Activated naive CD4-positive, alpha-beta T cell treated with anti-CD3 and anti-CD28 coated beads, Interleukin-2, amount 50 U/mL, for 24 hours (primary cell): ENCODE results near the gene PATJ.
"Not testable (repeated sequence)": the region's sequence is repeated elsewhere in the genome, so short reads cannot be mapped to it uniquely, and the experiment has no call there.

Source experiments
- H3K27ac Mint-ChIP-seq: one replicate; pipeline ENCODE4 v1.8.0; 2021; ENCODE audit warnings: mild to moderate bottlenecking, mixed read lengths
- H3K27me3 Mint-ChIP-seq: one replicate; pipeline ENCODE4 v1.8.0; 2021; ENCODE audit warnings: mixed read lengths
- H3K36me3 Mint-ChIP-seq: one replicate; pipeline ENCODE4 v1.8.0; 2021; ENCODE audit warnings: mixed read lengths
- H3K4me1 Mint-ChIP-seq: one replicate; pipeline ENCODE4 v1.8.0; 2021; ENCODE audit warnings: mixed read lengths
- H3K4me3 Mint-ChIP-seq: one replicate; pipeline ENCODE4 v1.8.0; 2021; ENCODE audit warnings: mild to moderate bottlenecking, mixed read lengths
- H3K9me3 Mint-ChIP-seq: one replicate; pipeline ENCODE4 v1.8.0; 2021; ENCODE audit warnings: mixed read lengths

Gene PATJ

GRCh38 chr1:61925591-61926298 is 183.5 kb downstream of the PATJ start:
- no peak overlapping the region for H3K27ac Mint-ChIP-seq
- H3K36me3 Mint-ChIP-seq, result peaks cover 20% of the 10 kb centered on the region
- no peak overlapping the region for H3K4me3 Mint-ChIP-seq
- no peaks in the 10 kb centered on the region for H3K9me3 Mint-ChIP-seq
- no peaks in the 10 kb centered on the region for H3K27me3 Mint-ChIP-seq
- no peaks in the 10 kb centered on the region for H3K4me1 Mint-ChIP-seq

- no peaks in the 10 kb centered on the region for H3K27me3 Mint-ChIP-seq
- H3K27ac Mint-ChIP-seq, result no peak overlapping the region
- no peak overlapping the region for H3K4me3 Mint-ChIP-seq
- H3K9me3 Mint-ChIP-seq, result no peaks in the 10 kb centered on the region
- H3K4me1 Mint-ChIP-seq, result no peaks in the 10 kb centered on the region
- H3K36me3 Mint-ChIP-seq, result peaks cover 21% of the 10 kb centered on the region
These were observed 184.3 kb downstream of the PATJ start for GRCh38 chr1:61926597-61926996.

DNA sequence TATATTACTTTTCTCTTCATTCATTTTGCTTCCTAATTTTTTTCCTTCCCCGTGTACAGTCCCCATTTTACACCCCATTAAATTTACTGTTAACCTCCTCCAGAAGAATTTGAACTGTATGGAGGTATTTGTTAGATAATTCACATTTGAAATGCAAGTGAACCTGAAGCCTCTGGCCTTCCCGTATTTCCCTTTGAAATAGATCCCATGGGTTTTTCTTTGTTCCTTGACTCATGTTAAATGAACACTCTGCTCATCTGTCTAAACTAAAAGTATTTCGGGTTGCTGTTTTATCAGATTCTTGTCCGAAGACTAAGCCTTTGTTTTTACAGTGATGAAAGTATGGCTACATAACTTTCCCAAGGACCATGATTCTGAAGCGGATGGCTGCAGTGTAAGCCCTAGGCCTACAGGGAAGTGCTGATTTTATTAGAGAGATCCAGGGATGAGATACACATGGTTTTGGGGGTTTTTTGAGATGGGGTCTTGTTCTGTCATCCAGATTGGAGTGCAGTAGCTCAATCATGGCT is 187.9 kb downstream of the PATJ start:
- H3K27me3 Mint-ChIP-seq, result no peaks in the 10 kb centered on the region
- no peaks in the 10 kb centered on the region for H3K9me3 Mint-ChIP-seq
- no peak overlapping the region for H3K27ac Mint-ChIP-seq
- no peak overlapping the region for H3K4me3 Mint-ChIP-seq
- H3K36me3 Mint-ChIP-seq, result peaks cover 23% of the 10 kb centered on the region
- H3K4me1 Mint-ChIP-seq, result peaks cover 5% of the 10 kb centered on the region

- H3K27me3 Mint-ChIP-seq, result no peaks in the 10 kb centered on the region
- peaks cover 5% of the 10 kb centered on the region for H3K4me1 Mint-ChIP-seq
- H3K36me3 Mint-ChIP-seq, result peaks cover 23% of the 10 kb centered on the region
- no peak overlapping the region for H3K4me3 Mint-ChIP-seq
- H3K9me3 Mint-ChIP-seq, result no peaks in the 10 kb centered on the region
- H3K27ac Mint-ChIP-seq, result no peak overlapping the region
These were observed 189.5 kb downstream of the PATJ start for GRCh38 chr1:61931587-61932279.

DNA sequence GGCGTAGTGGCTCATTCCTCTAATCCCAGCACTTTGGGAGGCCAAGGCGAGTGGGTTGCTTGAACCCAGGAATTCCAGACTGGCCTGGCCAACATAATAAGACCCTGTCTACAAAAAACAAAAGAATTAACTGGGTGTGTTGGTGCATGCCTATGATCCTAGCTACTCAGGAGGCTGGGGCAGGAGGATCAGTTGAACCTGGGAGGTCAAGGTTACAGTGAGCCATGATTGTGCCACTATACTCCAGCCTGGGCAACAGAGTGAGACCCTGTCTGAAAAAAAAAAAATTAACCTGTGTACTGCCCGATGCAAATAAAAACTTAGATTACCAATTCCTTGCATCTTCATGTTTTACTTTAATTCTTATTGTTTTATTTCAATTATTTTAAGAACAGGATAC is 193.2 kb downstream of the PATJ start:
- no peaks in the 10 kb centered on the region for H3K27me3 Mint-ChIP-seq
- H3K27ac Mint-ChIP-seq, result no peak overlapping the region
- H3K4me3 Mint-ChIP-seq, result no peak overlapping the region
- H3K4me1 Mint-ChIP-seq, result peaks cover 5% of the 10 kb centered on the region
- H3K9me3 Mint-ChIP-seq, result no peaks in the 10 kb centered on the region
- H3K36me3 Mint-ChIP-seq, result peaks cover 10% of the 10 kb centered on the region

DNA sequence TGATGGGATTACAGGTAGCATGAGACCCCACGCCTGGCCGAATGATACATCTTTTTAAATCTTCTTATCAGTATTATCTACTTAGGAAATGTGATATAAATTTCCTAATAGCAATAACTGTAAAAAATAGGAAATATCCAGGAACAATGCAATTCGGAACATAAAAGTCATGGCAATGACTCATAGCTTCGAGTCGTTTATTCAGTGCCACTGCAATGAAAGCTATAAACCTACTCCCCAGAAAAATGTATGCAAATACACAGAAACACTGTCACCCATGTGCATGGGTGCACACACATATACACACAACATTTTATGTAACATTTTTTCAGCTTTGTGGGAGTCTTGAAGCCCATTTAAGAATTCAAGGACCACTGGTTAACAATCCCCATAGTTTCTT is 194.6 kb downstream of the PATJ start:
- Mint-ChIP-seq H3K4me3 (no peak overlapping the region), H3K27me3 (no peaks in the 10 kb centered on the region), H3K27ac (no peak overlapping the region), H3K9me3 (no peaks in the 10 kb centered on the region), H3K36me3 (peaks cover 9% of the 10 kb centered on the region), H3K4me1 (peaks cover 5% of the 10 kb centered on the region)

- no peaks in the 10 kb centered on the region for H3K27me3 Mint-ChIP-seq
- H3K27ac Mint-ChIP-seq, result no peak overlapping the region
- no peaks in the 10 kb centered on the region for H3K9me3 Mint-ChIP-seq
- H3K36me3 Mint-ChIP-seq, result peaks cover 2% of the 10 kb centered on the region
- no peak overlapping the region for H3K4me3 Mint-ChIP-seq
- no peaks in the 10 kb centered on the region for H3K4me1 Mint-ChIP-seq
These were observed 199.5 kb downstream of the PATJ start for GRCh38 chr1:61941794-61942193.

GRCh38 chr1:61942856-61943255 is 200.6 kb downstream of the PATJ start:
- Mint-ChIP-seq H3K27ac (no peak overlapping the region), H3K4me1 (no peaks in the 10 kb centered on the region), H3K9me3 (no peaks in the 10 kb centered on the region), H3K36me3 (peaks cover 2% of the 10 kb centered on the region), H3K4me3 (no peak overlapping the region), H3K27me3 (no peaks in the 10 kb centered on the region)

GRCh38 chr1:61948685-61949084 is 206.4 kb downstream of the PATJ start:
- H3K4me3 Mint-ChIP-seq, H3K9me3 Mint-ChIP-seq, H3K36me3 Mint-ChIP-seq, H3K4me1 Mint-ChIP-seq, H3K27ac Mint-ChIP-seq, H3K27me3 Mint-ChIP-seq: not testable (repeated sequence)

DNA sequence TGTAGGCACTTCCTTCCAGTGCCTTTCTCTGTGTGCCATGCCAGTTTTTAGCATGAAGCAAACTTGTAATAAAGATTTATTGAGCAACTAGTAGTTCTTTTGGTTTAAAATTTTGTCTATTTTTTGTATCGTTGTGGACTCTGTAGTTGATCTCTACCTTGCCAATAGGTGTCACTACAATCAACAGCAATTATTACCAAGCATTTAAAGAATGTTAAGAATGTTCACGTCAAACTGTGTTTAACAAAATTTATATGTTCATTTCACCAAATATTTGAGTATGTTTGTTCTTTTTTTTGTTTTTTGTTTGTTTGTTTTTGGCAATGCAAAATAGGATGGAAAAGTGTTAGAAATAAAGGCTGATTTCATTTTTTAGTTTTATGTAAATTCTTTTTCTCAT is 208.1 kb downstream of the PATJ start:
- Mint-ChIP-seq H3K4me1 (no peaks in the 10 kb centered on the region), H3K4me3 (no peak overlapping the region)

GRCh38 chr1:61951731-61952580 is 209.7 kb downstream of the PATJ start:
- H3K4me3 Mint-ChIP-seq, result no peak overlapping the region
- H3K27ac Mint-ChIP-seq, result no peak overlapping the region
- no peaks in the 10 kb centered on the region for H3K4me1 Mint-ChIP-seq
- no peaks in the 10 kb centered on the region for H3K27me3 Mint-ChIP-seq
- no peaks in the 10 kb centered on the region for H3K36me3 Mint-ChIP-seq
- no peaks in the 10 kb centered on the region for H3K9me3 Mint-ChIP-seq

More for the DNA sequence above, 208.1 kb downstream of the PATJ start:
- H3K36me3 Mint-ChIP-seq, result no peaks in the 10 kb centered on the region
- H3K27me3 Mint-ChIP-seq, result no peaks in the 10 kb centered on the region
- H3K9me3 Mint-ChIP-seq, result no peaks in the 10 kb centered on the region
- H3K27ac Mint-ChIP-seq, result no peak overlapping the region

GRCh38 chr1:61952675-61953074 is 210.4 kb downstream of the PATJ start:
- Mint-ChIP-seq H3K4me1 (no peaks in the 10 kb centered on the region), H3K36me3 (no peaks in the 10 kb centered on the region), H3K9me3 (no peaks in the 10 kb centered on the region), H3K4me3 (no peak overlapping the region), H3K27me3 (no peaks in the 10 kb centered on the region), H3K27ac (no peak overlapping the region)

- no peaks in the 10 kb centered on the region for H3K27me3 Mint-ChIP-seq
- no peaks in the 10 kb centered on the region for H3K9me3 Mint-ChIP-seq
- no peaks in the 10 kb centered on the region for H3K4me1 Mint-ChIP-seq
- H3K36me3 Mint-ChIP-seq, result no peaks in the 10 kb centered on the region
- H3K27ac Mint-ChIP-seq, result no peak overlapping the region
- H3K4me3 Mint-ChIP-seq, result no peak overlapping the region
These were observed 211.0 kb downstream of the PATJ start for GRCh38 chr1:61953076-61953789.

DNA sequence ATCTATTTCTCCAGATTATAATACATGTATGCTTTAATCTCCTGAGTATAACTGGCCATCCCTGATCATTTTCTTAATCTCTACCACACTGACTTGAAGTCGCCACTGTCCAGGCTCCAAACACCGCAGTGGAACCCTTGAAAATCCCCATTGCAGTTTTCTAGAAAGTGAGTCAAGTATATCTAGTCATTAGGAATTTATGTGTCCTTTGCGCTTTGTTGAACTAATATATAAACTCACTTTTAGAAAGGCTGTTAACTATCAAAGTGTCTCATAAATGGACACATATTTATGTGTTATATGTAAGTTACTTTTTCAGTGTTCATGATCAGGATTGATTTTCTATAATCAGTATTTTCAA is 211.5 kb downstream of the PATJ start:
- Mint-ChIP-seq H3K9me3 (no peaks in the 10 kb centered on the region), H3K27ac (no peak overlapping the region), H3K27me3 (no peaks in the 10 kb centered on the region), H3K4me3 (no peak overlapping the region), H3K36me3 (no peaks in the 10 kb centered on the region), H3K4me1 (no peaks in the 10 kb centered on the region)

DNA sequence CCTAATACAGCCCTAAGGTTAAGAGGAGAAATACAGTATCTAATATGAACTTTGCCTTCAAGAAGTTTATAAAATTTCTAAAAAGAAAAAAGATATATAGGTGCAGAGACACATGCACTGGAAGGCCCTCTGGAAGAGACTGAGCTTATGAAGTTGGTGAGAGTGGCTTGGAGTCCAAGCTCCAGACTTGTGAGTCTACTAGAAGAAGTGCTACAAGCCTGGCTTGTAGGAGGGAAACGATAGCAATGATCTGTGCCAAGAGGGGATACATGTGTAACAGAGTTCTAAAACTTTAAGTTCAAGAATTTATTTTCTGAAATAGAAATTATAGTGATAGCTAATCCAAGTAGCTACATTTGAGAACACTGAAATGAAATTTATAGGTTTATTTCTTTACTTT is 213.0 kb downstream of the PATJ start:
- H3K4me3 Mint-ChIP-seq, result no peak overlapping the region
- no peaks in the 10 kb centered on the region for H3K36me3 Mint-ChIP-seq
- no peaks in the 10 kb centered on the region for H3K27me3 Mint-ChIP-seq
- H3K9me3 Mint-ChIP-seq, result no peaks in the 10 kb centered on the region
- no peak overlapping the region for H3K27ac Mint-ChIP-seq
- H3K4me1 Mint-ChIP-seq, result no peaks in the 10 kb centered on the region
